ENCODE measurements around the gene CFAP73.

CFAP73 gene

GRCh38 chr12:113181975-113182374 lies 32.5 kb downstream of the CFAP73 start:
- H3K4me3 ChIP-seq (ENCODE audit: low read depth, low read length), result no peak overlapping the region
- no peak for TF ChIP-seq CTCF (IDR thresholded peaks at IDR 0.05; ENCODE audit: insufficient read depth, low read length, missing control alignments)
- ChIA-PET CTCF (interaction anchor here (0.8 to 1.4 kb wide), 2 partner anchors 150 to 243 kb away, joined by 3 to 5 read pairs; no protein-coding TSS in a partner anchor), POLR2A (no interaction called here)
- no peak for DNase-seq (ENCODE audit: low read depth, low spot score)

DNA sequence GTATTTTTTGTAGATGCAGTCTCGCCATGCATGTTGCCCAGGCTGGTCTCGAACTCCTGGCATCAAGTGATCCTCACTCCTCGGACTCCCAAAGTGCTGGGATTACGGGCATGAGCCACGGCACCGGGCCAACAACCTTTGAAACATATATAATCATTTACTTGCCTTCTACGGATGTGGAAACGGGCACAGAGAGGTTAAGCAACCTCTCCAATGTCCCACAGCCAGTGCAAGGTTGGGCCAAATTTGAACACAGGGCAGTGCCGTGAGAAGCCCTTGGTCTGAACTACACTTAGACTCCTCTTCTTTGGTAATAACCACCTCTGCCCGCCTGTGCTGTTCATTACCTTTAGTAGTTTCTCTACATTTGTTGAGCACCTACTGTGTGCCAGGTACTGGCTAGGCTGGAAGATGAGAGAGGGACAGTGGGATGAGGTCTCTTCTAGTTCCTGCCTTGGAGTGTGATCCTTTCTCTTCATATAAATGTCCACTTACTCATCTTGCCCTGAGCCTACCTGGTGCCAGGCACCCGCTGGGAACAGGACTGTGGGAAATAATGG lies 33.6 kb downstream of the CFAP73 start:
- ChIA-PET CTCF (interaction anchor here (5.0 kb wide), 1 partner anchor 9 kb away, joined by 39 read pairs; no protein-coding TSS in a partner anchor), POLR2A (interaction anchor here (0.6 kb wide), 1 partner anchor 11 kb away, joined by 3 read pairs; no protein-coding TSS in a partner anchor)
- H3K4me3 ChIP-seq (ENCODE audit: low read depth, low read length), result no peak overlapping the region
- no peak for TF ChIP-seq CTCF (IDR thresholded peaks at IDR 0.05; ENCODE audit: insufficient read depth, low read length, missing control alignments)
- DNase-seq (ENCODE audit: low read depth, low spot score), result no peak

DNA sequence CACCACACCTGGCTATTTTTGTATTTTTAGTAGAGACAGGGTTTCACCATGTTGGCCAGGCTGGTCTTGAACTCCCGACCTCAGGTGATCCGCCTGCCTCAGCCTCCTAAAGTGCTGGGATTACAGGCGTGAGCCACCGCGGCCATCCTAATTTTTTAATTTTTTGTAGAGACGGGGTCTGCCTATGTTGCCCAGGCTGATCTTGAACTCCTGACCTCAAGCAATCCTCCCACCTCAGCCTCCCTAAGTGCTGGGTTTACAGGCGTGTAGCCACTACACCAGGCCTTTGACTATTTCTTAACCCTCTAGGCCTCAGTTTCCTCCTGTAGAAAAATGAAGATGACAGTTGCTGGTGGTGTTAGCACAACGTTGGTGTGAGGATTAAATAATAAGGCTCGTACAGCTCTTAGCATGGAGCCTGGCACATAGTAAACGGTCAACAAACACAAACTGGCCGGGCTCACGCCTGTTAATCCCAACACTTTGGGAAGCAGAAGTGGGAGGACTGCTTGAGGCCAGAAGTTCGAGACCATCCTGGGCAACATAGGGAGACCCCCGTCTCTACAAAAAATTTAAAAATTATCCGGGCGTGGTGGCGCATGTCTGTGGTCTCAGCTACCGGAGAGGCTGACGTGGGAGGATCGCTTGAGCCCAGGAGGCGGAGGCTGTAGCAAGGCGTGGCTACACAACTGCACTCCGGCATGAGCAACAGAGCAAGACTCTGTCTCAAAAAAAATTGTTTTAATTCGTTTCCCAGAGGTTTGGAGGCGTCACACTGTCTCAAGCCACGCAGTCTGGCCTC lies 34.8 kb downstream of the CFAP73 start:
- no peak for DNase-seq (ENCODE audit: low read depth, low spot score)
- peak overlapping the region; percentile 87 for H3K4me3 ChIP-seq (ENCODE audit: low read depth, low read length)
- CTCF ChIA-PET, result interaction anchor here (0.8 to 5.0 kb wide), 4 partner anchors 11 to 191 kb away, joined by 3 to 39 read pairs (median 15); no protein-coding TSS in a partner anchor
- POLR2A ChIA-PET, result interaction anchor here (0.7 to 1.2 kb wide), 2 partner anchors 16 to 116 kb away, joined by 3 read pairs; no protein-coding TSS in a partner anchor
- no peak for TF ChIP-seq CTCF (IDR thresholded peaks at IDR 0.05; ENCODE audit: insufficient read depth, low read length, missing control alignments)

GRCh38 chr12:113184900-113185179 lies 35.3 kb downstream of the CFAP73 start:
- CTCF ChIA-PET, result interaction anchor here (1.6 to 5.0 kb wide), 3 partner anchors 11 to 140 kb away, joined by 3 to 39 read pairs (median 27); no protein-coding TSS in a partner anchor
- H3K4me3 ChIP-seq (ENCODE audit: low read depth, low read length), result peak overlapping the region; percentile 87
- peak; percentile 54 for DNase-seq (ENCODE audit: low read depth, low spot score)
- no peak for TF ChIP-seq CTCF (IDR thresholded peaks at IDR 0.05; ENCODE audit: insufficient read depth, low read length, missing control alignments)
- POLR2A ChIA-PET, result interaction anchor here (0.5 to 1.7 kb wide), 6 partner anchors 10 to 178 kb away, joined by 3 to 9 read pairs (median 4); no protein-coding TSS in a partner anchor

GRCh38 chr12:113185180-113186032 lies 35.9 kb downstream of the CFAP73 start, which contains the start of the genes DDX54 and RITA1:
DDX54 (minus strand) TSS chr12:113185478; CDS start chr12:113185451, 27 bp downstream.
RITA1 (plus strand) TSS chr12:113185721; CDS start chr12:113186747, 1,026 bp downstream.
- no peak for DNase-seq (ENCODE audit: low read depth, low spot score)
- POLR2A ChIA-PET, result interaction anchor here (0.5 to 1.7 kb wide), 7 partner anchors 9 to 178 kb away, joined by 3 to 9 read pairs (median 4); no protein-coding TSS in a partner anchor
- TF ChIP-seq CTCF (IDR thresholded peaks at IDR 0.05; ENCODE audit: insufficient read depth, low read length, missing control alignments), result no peak
- CTCF ChIA-PET, result interaction anchor here (1.6 to 5.0 kb wide), 3 partner anchors 11 to 140 kb away, joined by 3 to 39 read pairs (median 27); no protein-coding TSS in a partner anchor
- H3K4me3 ChIP-seq (ENCODE audit: low read depth, low read length), result peak within 1 kb of the TSS; percentile 87

All from AG04449 (cell line).